Measurements from ENCODE around the gene HACD4. TPM values are rescaled to one million over a fixed set of nuclear protein-coding genes. Genes with fewer than 3 reads are reported as not detected.
A peak's percentile ranks its signal among the peaks of the same experiment; 100 is the strongest.

HACD4 gene
- total RNA-seq = 1 to 10 TPM; 2.2 to 3.1 TPM

GRCh38 chr9:21031091-21031807 lies at the start of gene HACD4:
Gene HACD4, minus strand, starts transcription at chr9:21031640. Its CDS starts 50 bp downstream, at chr9:21031590.
- Mint-ChIP-seq H3K9me3 (no peaks in the 10 kb centered on the region), H3K4me3 (no peak within 1 kb of the TSS), H3K4me1 (ENCODE audit: low read depth in 2 of 2) (peaks cover 23 to 27% of the 10 kb centered on the region in 2 donors), H3K27ac (peak within 1 kb of the TSS; percentile 8 to 24), H3K36me3 (peaks cover under 1% of the 10 kb centered on the region), H3K27me3 (peaks cover 0 to 5% of the 10 kb centered on the region in 2 donors)
- ATAC-seq (peak; percentile 86 to 92), DNase-seq (ENCODE audit: low spot score) (peak; percentile 81)

GRCh38 chr9:21080793-21081192 lies 49.4 kb upstream of the HACD4 start:
- DNase-seq (ENCODE audit: low spot score) (no peak), ATAC-seq (no peak)
- Mint-ChIP-seq H3K36me3 (no peaks in the 10 kb centered on the region), H3K4me3 (no peak overlapping the region), H3K27ac (no peak overlapping the region), H3K27me3 (no peaks in the 10 kb centered on the region), H3K4me1 (ENCODE audit: low read depth in 2 of 2) (peaks cover 17 to 20% of the 10 kb centered on the region in 2 donors), H3K9me3 (no peaks in the 10 kb centered on the region)

GRCh38 chr9:21078702-21079101 lies 47.3 kb upstream of the HACD4 start:
- Mint-ChIP-seq H3K4me3 (no peak overlapping the region), H3K27me3 (no peaks in the 10 kb centered on the region), H3K4me1 (ENCODE audit: low read depth in 2 of 2) (peaks cover 17 to 20% of the 10 kb centered on the region in 2 donors), H3K36me3 (no peaks in the 10 kb centered on the region), H3K27ac (peak overlapping the region in 1 of 2 donors; percentile 12), H3K9me3 (no peaks in the 10 kb centered on the region)
- DNase-seq (ENCODE audit: low spot score) (no peak), ATAC-seq (no peak)

DNA sequence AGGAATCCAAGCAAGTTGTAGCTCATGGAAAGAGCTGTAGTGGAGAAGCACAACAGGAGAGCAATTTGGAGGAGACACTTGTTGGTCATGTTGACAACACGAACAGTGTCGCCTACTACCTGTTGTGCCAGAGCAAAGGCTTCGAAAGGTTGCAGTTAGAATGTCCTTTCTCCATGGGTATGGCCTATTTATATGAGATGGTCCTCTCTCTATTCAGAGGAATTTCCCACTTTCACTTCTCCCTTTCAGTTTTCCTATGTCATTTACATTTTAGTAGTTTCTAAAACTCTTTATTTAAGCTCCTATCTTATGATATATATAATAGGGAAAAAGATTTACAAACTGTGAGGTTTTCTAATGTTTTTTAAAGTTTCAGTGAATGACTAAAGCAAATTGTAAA lies 46.3 kb upstream of the HACD4 start, which contains the start of gene IFNB1:
Gene IFNB1, minus strand, starts transcription at position 162 of the 400 bp plus-strand sequence. Its CDS starts 73 bp downstream, at position 89.
- peak within 1 kb of the TSS in 1 of 2 donors; percentile 12 for H3K27ac Mint-ChIP-seq
- ATAC-seq = no peak

GRCh38 chr9:21075484-21075883 lies 44.0 kb upstream of the HACD4 start:
- Mint-ChIP-seq H3K27me3 (no peaks in the 10 kb centered on the region), H3K4me3 (no peak overlapping the region), H3K4me1 (ENCODE audit: low read depth in 2 of 2) (peaks cover 4 to 8% of the 10 kb centered on the region in 2 donors), H3K27ac (no peak overlapping the region), H3K9me3 (no peaks in the 10 kb centered on the region), H3K36me3 (no peaks in the 10 kb centered on the region)
- DNase-seq (ENCODE audit: low spot score) (no peak), ATAC-seq (no peak)

More for the DNA sequence above, 46.3 kb upstream of the HACD4 start, which contains the start of gene IFNB1:
- no peak for DNase-seq (ENCODE audit: low spot score)
- Mint-ChIP-seq H3K4me1 (ENCODE audit: low read depth in 2 of 2) (peaks cover 17 to 20% of the 10 kb centered on the region in 2 donors), H3K27me3 (no peaks in the 10 kb centered on the region), H3K36me3 (no peaks in the 10 kb centered on the region), H3K9me3 (no peaks in the 10 kb centered on the region), H3K4me3 (no peak within 1 kb of the TSS)

DNA sequence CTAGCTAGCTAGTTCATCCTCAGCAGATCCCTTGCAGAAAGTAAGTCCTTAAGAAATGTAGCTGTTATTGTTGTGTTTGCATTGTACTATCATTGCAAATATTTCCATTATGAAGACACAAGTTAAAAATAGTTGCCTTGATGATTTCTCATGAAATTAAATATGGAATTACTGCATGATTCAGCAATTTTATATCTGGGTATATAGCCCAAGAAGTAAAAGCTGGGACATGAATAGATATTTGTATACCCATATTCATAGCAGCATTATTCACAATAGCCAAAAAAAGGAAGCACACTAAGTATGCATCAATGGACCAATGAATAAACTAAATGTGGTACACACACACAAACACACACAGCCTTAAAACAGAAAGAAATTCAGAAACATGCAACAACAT lies 39.5 kb upstream of the HACD4 start:
- no peak for DNase-seq (ENCODE audit: low spot score)
- no peak overlapping the region for H3K4me3 Mint-ChIP-seq
- no peaks in the 10 kb centered on the region for H3K27me3 Mint-ChIP-seq
- ATAC-seq = no peak
- H3K27ac Mint-ChIP-seq = no peak overlapping the region
- H3K4me1 Mint-ChIP-seq (ENCODE audit: low read depth in 2 of 2) = no peaks in the 10 kb centered on the region
- H3K9me3 Mint-ChIP-seq = no peaks in the 10 kb centered on the region
- no peaks in the 10 kb centered on the region for H3K36me3 Mint-ChIP-seq

- Mint-ChIP-seq H3K4me3 (no peak overlapping the region), H3K4me1 (ENCODE audit: low read depth in 2 of 2) (no peaks in the 10 kb centered on the region), H3K9me3 (no peaks in the 10 kb centered on the region), H3K27me3 (no peaks in the 10 kb centered on the region), H3K27ac (no peak overlapping the region), H3K36me3 (no peaks in the 10 kb centered on the region)
- no peak for DNase-seq (ENCODE audit: low spot score)
- no peak for ATAC-seq
These were observed 38.7 kb upstream of the HACD4 start for GRCh38 chr9:21070171-21070571.

GRCh38 chr9:21060919-21061561 lies 29.6 kb upstream of the HACD4 start:
- Mint-ChIP-seq H3K9me3 (no peaks in the 10 kb centered on the region), H3K4me3 (peak overlapping the region; percentile 40), H3K27me3 (no peaks in the 10 kb centered on the region), H3K36me3 (no peaks in the 10 kb centered on the region), H3K4me1 (ENCODE audit: low read depth in 2 of 2) (peaks cover 16 to 21% of the 10 kb centered on the region in 2 donors), H3K27ac (peak overlapping the region in 1 of 2 donors; percentile 12)
- ATAC-seq = no peak
- DNase-seq (ENCODE audit: low spot score) = no peak

- DNase-seq (ENCODE audit: low spot score) (no peak), ATAC-seq (no peak)
- peaks cover 3% of the 10 kb centered on the region for H3K9me3 Mint-ChIP-seq
- H3K36me3 Mint-ChIP-seq = no peaks in the 10 kb centered on the region
- no peaks in the 10 kb centered on the region for H3K27me3 Mint-ChIP-seq
- H3K27ac Mint-ChIP-seq = no peak overlapping the region
- H3K4me1 Mint-ChIP-seq (ENCODE audit: low read depth in 2 of 2) = peaks cover 16 to 20% of the 10 kb centered on the region in 2 donors
- no peak overlapping the region for H3K4me3 Mint-ChIP-seq
These were observed 25.5 kb upstream of the HACD4 start for GRCh38 chr9:21056931-21057330.

GRCh38 chr9:21053851-21054250 lies 22.4 kb upstream of the HACD4 start:
- H3K4me3 Mint-ChIP-seq = no peak overlapping the region
- DNase-seq (ENCODE audit: low spot score) = no peak
- H3K36me3 Mint-ChIP-seq = no peaks in the 10 kb centered on the region
- no peak overlapping the region for H3K27ac Mint-ChIP-seq
- peaks cover 0 to 2% of the 10 kb centered on the region in 2 donors for H3K27me3 Mint-ChIP-seq
- no peak for ATAC-seq
- peaks cover 3% of the 10 kb centered on the region for H3K9me3 Mint-ChIP-seq
- peaks cover 0 to 3% of the 10 kb centered on the region in 2 donors for H3K4me1 Mint-ChIP-seq (ENCODE audit: low read depth in 2 of 2)

- ATAC-seq (no peak), DNase-seq (ENCODE audit: low spot score) (no peak)
- Mint-ChIP-seq H3K27me3 (peaks cover 0 to 7% of the 10 kb centered on the region in 2 donors), H3K27ac (no peak overlapping the region), H3K4me3 (no peak overlapping the region), H3K36me3 (no peaks in the 10 kb centered on the region), H3K9me3 (no peaks in the 10 kb centered on the region), H3K4me1 (ENCODE audit: low read depth in 2 of 2) (peaks cover 7% of the 10 kb centered on the region in 2 donors)
These were observed 15.8 kb upstream of the HACD4 start for GRCh38 chr9:21047281-21047691.

DNA sequence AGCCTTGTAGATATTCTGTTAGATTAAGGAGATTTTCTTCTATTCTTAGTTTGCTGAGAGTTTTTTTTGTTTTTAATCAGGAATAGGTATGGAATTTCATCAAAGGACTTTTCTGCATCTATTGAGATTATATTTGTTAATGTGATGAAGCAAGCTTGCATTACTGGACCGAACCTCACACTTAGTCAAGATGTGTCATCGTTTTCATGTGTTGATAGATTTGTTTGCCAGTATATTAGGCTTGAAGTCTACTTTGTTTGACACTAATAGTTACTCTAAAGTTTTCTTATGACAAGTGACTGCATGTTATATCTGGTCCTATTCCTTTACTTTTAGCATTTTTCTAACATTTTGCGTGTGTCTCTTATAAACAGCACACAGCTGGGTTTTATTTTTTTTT lies 12.4 kb upstream of the HACD4 start:
- Mint-ChIP-seq H3K27ac (no peak overlapping the region), H3K4me3 (no peak overlapping the region), H3K36me3 (no peaks in the 10 kb centered on the region), H3K27me3 (peaks cover 0 to 5% of the 10 kb centered on the region in 2 donors), H3K9me3 (peaks cover 4% of the 10 kb centered on the region), H3K4me1 (ENCODE audit: low read depth in 2 of 2) (peaks cover 13 to 14% of the 10 kb centered on the region in 2 donors)
- no peak for ATAC-seq
- DNase-seq (ENCODE audit: low spot score) = no peak

- no peaks in the 10 kb centered on the region for H3K36me3 Mint-ChIP-seq
- no peak for ATAC-seq
- peaks cover 10 to 11% of the 10 kb centered on the region in 2 donors for H3K4me1 Mint-ChIP-seq (ENCODE audit: low read depth in 2 of 2)
- no peak overlapping the region for H3K27ac Mint-ChIP-seq
- H3K4me3 Mint-ChIP-seq = no peak overlapping the region
- H3K27me3 Mint-ChIP-seq = peaks cover 0 to 1% of the 10 kb centered on the region in 2 donors
- peaks cover 4% of the 10 kb centered on the region for H3K9me3 Mint-ChIP-seq
- no peak for DNase-seq (ENCODE audit: low spot score)
These were observed 11.0 kb upstream of the HACD4 start for GRCh38 chr9:21042466-21042865.

DNA sequence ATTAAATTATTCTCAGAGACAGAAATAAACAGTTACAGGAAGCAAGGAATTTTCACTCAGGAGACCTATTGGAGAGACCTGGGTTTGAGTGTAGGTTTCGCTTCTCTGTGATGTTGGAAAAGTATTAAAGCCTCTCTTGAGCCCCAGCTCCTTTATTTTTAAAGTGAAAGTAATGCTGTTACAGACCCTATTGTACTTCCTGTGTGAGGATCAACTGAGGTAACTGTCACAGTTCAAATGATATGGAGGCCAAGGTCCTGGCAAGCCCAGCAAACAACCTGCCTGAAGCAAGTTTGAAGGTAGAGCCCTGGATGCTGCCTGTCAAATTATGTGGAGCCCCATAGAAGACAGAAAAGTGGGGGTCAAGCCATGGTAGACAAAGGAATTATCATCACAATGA lies 7.9 kb upstream of the HACD4 start:
- DNase-seq (ENCODE audit: low spot score) (no peak), ATAC-seq (no peak)
- H3K27ac Mint-ChIP-seq = peak overlapping the region; percentile 19 to 70
- H3K36me3 Mint-ChIP-seq = no peaks in the 10 kb centered on the region
- H3K4me3 Mint-ChIP-seq = no peak overlapping the region
- peaks cover 4% of the 10 kb centered on the region for H3K9me3 Mint-ChIP-seq
- peaks cover 0 to 5% of the 10 kb centered on the region in 2 donors for H3K27me3 Mint-ChIP-seq
- H3K4me1 Mint-ChIP-seq (ENCODE audit: low read depth in 2 of 2) = peaks cover 6 to 7% of the 10 kb centered on the region in 2 donors

All from natural killer cell treated with Interleukin-12 subunit alpha and Interleukin-12 subunit beta and Interleukin-15 and Interleukin-18, amount 100 ng/mL, for 72 hours (primary cell).